Activated CD4-positive, alpha-beta T cell treated with anti-CD3 and anti-CD28 coated beads, Interleukin-2, amount 10 ng/mL, durations not matched to agents 7 days and 5 days (primary cell): ENCODE results near the gene CYTH3. TPM values are rescaled to one million over a fixed set of nuclear protein-coding genes. Genes with fewer than 3 reads are reported as not detected.

Experiments used
- CTCF ChIA-PET: fragments of 350-600 bp; sonication (Branson Sonifier 250); formaldehyde crosslinking; loops from one replicate; lab custom pipeline; 2021; ENCODE audit warnings: antibody characterized with exemption; lab: Charles Lee
- POLR2A ChIA-PET: fragments of 350-600 bp; sonication (Branson Sonifier 250); formaldehyde crosslinking; loops from one replicate; lab custom pipeline; 2021; ENCODE audit warnings: antibody characterized with exemption; lab: Charles Lee
- DNase-seq: peaks from one replicate; pipeline ENCODE4 v3.0.0-alpha.2; 2020
- H3K27ac Mint-ChIP-seq: one replicate; pipeline ENCODE4 v1.8.0; 2021; ENCODE audit warnings: mild to moderate bottlenecking, moderate library complexity, mixed read lengths
- H3K27me3 Mint-ChIP-seq: one replicate; pipeline ENCODE4 v1.8.0; 2021; ENCODE audit warnings: mixed read lengths
- H3K36me3 Mint-ChIP-seq: one replicate; pipeline ENCODE4 v1.8.0; 2021; ENCODE audit warnings: low read depth, mixed read lengths
- H3K4me1 Mint-ChIP-seq: one replicate; pipeline ENCODE4 v1.8.0; 2021; ENCODE audit warnings: mixed read lengths
- H3K4me3 Mint-ChIP-seq: one replicate; pipeline ENCODE4 v1.8.0; 2021; ENCODE audit warnings: mild to moderate bottlenecking, moderate library complexity, mixed read lengths
- H3K9me3 Mint-ChIP-seq: one replicate; pipeline ENCODE4 v1.8.0; 2021; ENCODE audit warnings: mixed read lengths
- total RNA-seq, 2 experiments: library from RNA; stranded (reverse); gene quantifications; one replicate each; pipeline ENCODE4 v1.2.3, GENCODE V29; 2021

CYTH3 gene
- total RNA-seq, 2 experiments from 2014 or later: 0.74 to 1.4 TPM

- H3K36me3 Mint-ChIP-seq: peaks cover 40% of the 10 kb centered on the region
- no peaks in the 10 kb centered on the region for H3K9me3 Mint-ChIP-seq
- no peaks in the 10 kb centered on the region for H3K27me3 Mint-ChIP-seq
- H3K4me1 Mint-ChIP-seq: peaks cover 2% of the 10 kb centered on the region
- POLR2A ChIA-PET: no interaction called here
- CTCF ChIA-PET: interaction anchor here (0.6 to 0.8 kb wide), 3 partner anchors 21 to 81 kb away, joined by 3 to 4 read pairs (median 4); no protein-coding TSS in a partner anchor
- H3K27ac Mint-ChIP-seq: no peak overlapping the region
- H3K4me3 Mint-ChIP-seq: no peak overlapping the region
- DNase-seq: no peak
Observed at GRCh38 chr7:6128205-6128604, 144.2 kb downstream of the CYTH3 start.

- Mint-ChIP-seq H3K9me3 (peaks cover under 1% of the 10 kb centered on the region), H3K27me3 (no peaks in the 10 kb centered on the region), H3K4me1 (peaks cover 2% of the 10 kb centered on the region), H3K36me3 (peaks cover 45% of the 10 kb centered on the region), H3K4me3 (no peak overlapping the region), H3K27ac (no peak overlapping the region)
- DNase-seq: no peak
- POLR2A ChIA-PET: interaction anchor here (0.6 kb wide), 1 partner anchor 213 kb away, joined by 3 read pairs; no protein-coding TSS in a partner anchor
- CTCF ChIA-PET: interaction anchor here (1.3 kb wide), 2 partner anchors 21 to 23 kb away, joined by 3 to 8 read pairs; no protein-coding TSS in a partner anchor
Observed at GRCh38 chr7:6127110-6127490, 145.3 kb downstream of the CYTH3 start.

GRCh38 chr7:6123843-6124242 lies 148.6 kb downstream of the CYTH3 start:
- CTCF ChIA-PET: interaction anchor here (1.1 to 1.3 kb wide), 2 partner anchors 10 to 14 kb away, joined by 3 to 6 read pairs; no protein-coding TSS in a partner anchor
- H3K4me1 Mint-ChIP-seq: peaks cover 2% of the 10 kb centered on the region
- POLR2A ChIA-PET: no interaction called here
- no peaks in the 10 kb centered on the region for H3K27me3 Mint-ChIP-seq
- peaks cover 66% of the 10 kb centered on the region for H3K36me3 Mint-ChIP-seq
- peaks cover 14% of the 10 kb centered on the region for H3K9me3 Mint-ChIP-seq
- no peak overlapping the region for H3K4me3 Mint-ChIP-seq
- no peak for DNase-seq
- no peak overlapping the region for H3K27ac Mint-ChIP-seq

GRCh38 chr7:6121141-6121540 lies 151.3 kb downstream of the CYTH3 start:
- H3K4me3 Mint-ChIP-seq: no peak overlapping the region

GRCh38 chr7:6117533-6117932 lies 154.9 kb downstream of the CYTH3 start:
- H3K27me3 Mint-ChIP-seq: no peaks in the 10 kb centered on the region
- ChIA-PET POLR2A (no interaction called here), CTCF (interaction anchor here (0.7 to 1.3 kb wide), 2 partner anchors 16 to 30 kb away, joined by 3 read pairs; no protein-coding TSS in a partner anchor)
- peaks cover 14% of the 10 kb centered on the region for H3K9me3 Mint-ChIP-seq
- DNase-seq: no peak
- peak overlapping the region; percentile 49 for H3K4me3 Mint-ChIP-seq
- peaks cover 30% of the 10 kb centered on the region for H3K4me1 Mint-ChIP-seq
- H3K36me3 Mint-ChIP-seq: peaks cover 80% of the 10 kb centered on the region
- peak overlapping the region; percentile 81 for H3K27ac Mint-ChIP-seq

More at GRCh38 chr7:6121141-6121540, 151.3 kb downstream of the CYTH3 start:
- peaks cover 14% of the 10 kb centered on the region for H3K9me3 Mint-ChIP-seq
- H3K27me3 Mint-ChIP-seq: no peaks in the 10 kb centered on the region
- no peak for DNase-seq
- POLR2A ChIA-PET: no interaction called here
- peaks cover 25% of the 10 kb centered on the region for H3K4me1 Mint-ChIP-seq
- peaks cover 81% of the 10 kb centered on the region for H3K36me3 Mint-ChIP-seq
- CTCF ChIA-PET: no interaction called here
- no peak overlapping the region for H3K27ac Mint-ChIP-seq

- Mint-ChIP-seq H3K4me3 (no peak overlapping the region), H3K27me3 (no peaks in the 10 kb centered on the region), H3K36me3 (peaks cover 75% of the 10 kb centered on the region), H3K27ac (no peak overlapping the region), H3K4me1 (peaks cover 32% of the 10 kb centered on the region), H3K9me3 (peaks cover 5% of the 10 kb centered on the region)
- CTCF ChIA-PET: interaction anchor here (0.6 to 1.2 kb wide), 4 partner anchors 8 to 257 kb away, joined by 3 to 4 read pairs (median 4); no protein-coding TSS in a partner anchor
- POLR2A ChIA-PET: no interaction called here
- no peak for DNase-seq
Observed at GRCh38 chr7:6116211-6116610, 156.2 kb downstream of the CYTH3 start.

Other genes with a start within 250 kb of the CYTH3 start
- under 1 TPM in 1 of 2 experiments, not detected in 1; 0.22 TPM for gene ANKRD61, start 241.2 kb downstream of the CYTH3 start, total RNA-seq
- gene EIF2AK1, start 213.4 kb downstream of the CYTH3 start, total RNA-seq: 100 to 1,000 TPM in 1 of 2 experiments, 10 to 100 TPM in 1; 98.2 to 109 TPM
- 10 to 100 TPM; 15.5 to 17.0 TPM for gene USP42, start 167.7 kb downstream of the CYTH3 start, total RNA-seq
- gene FAM220A, start 76.3 kb upstream of the CYTH3 start, total RNA-seq: 10 to 100 TPM; 11.2 to 17.2 TPM
- gene RAC1, start 101.9 kb upstream of the CYTH3 start, total RNA-seq: 100 to 1,000 TPM; 170 to 187 TPM
- gene DAGLB, start 175.3 kb upstream of the CYTH3 start, total RNA-seq: 10 to 100 TPM; 18.3 to 22.4 TPM
- gene KDELR2, start 211.5 kb upstream of the CYTH3 start, total RNA-seq: 10 to 100 TPM; 61.1 to 63.5 TPM